Nephron (organoid): ENCODE data around the gene CFAP61.

ENCODE experiments used
- H3K27ac Mint-ChIP-seq, 3 experiments: 2 replicates each; pipeline ENCODE4 v1.8.0; 2020; ENCODE audit warnings: mixed read lengths in 3 of 3, mild to moderate bottlenecking in 2 of 3, moderate library complexity in 1 of 3
- H3K27me3 Mint-ChIP-seq: 2 replicates; pipeline ENCODE4 v1.8.0; 2021; ENCODE audit warnings: low read depth, mild to moderate bottlenecking, moderate library complexity, mixed read lengths
- H3K36me3 Mint-ChIP-seq: 2 replicates; pipeline ENCODE4 v1.8.0; 2020; ENCODE audit warnings: low read depth, mixed read lengths
- H3K4me1 Mint-ChIP-seq: 2 replicates; pipeline ENCODE4 v1.8.0; 2020; ENCODE audit warnings: mixed read lengths
- H3K4me3 Mint-ChIP-seq, 3 experiments: 2 replicates each; pipeline ENCODE4 v1.8.0; 2020; ENCODE audit warnings: mild to moderate bottlenecking in 3 of 3, mixed read lengths in 3 of 3, moderate library complexity in 2 of 3
- H3K9me3 Mint-ChIP-seq: 2 replicates; pipeline ENCODE4 v1.8.0; 2020; ENCODE audit warnings: mixed read lengths
- TF ChIP-seq, protein P1 (sequence below), 3 experiments: fragments of 200-600 bp; sonication (generic); IDR thresholded peaks; one replicate each; pipeline ENCODE4 v1.5.0; 2021; ENCODE audit warnings: antibody characterized with exemption in 3 of 3; ENCODE audit not compliant: unreplicated experiment in 3 of 3

Gene CFAP61

DNA sequence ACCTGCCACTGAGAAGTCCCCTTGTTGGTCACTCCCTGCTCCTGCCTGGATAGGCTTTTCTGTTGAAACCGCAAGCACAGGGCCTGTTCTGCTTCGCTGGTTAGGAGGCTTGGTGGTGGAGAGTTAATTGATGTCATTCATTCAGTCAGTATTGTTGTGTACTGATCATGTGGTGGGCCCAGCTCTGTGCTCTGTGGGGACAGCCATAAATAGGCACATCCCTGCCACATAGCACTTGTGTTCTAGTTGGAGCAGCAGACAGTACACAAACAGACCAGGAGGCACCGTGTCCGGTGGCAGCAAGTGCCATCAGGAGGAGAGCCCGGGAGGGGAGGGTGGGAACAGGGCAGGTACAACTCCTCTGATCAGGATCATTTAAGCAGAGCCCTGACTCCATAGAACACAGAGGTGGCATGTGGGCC is 160.4 kb downstream of the CFAP61 start:
- Mint-ChIP-seq H3K4me1 (peaks cover 12% of the 10 kb centered on the region), H3K9me3 (no peaks in the 10 kb centered on the region), H3K27ac (no peak overlapping the region), H3K27me3 (peaks cover 19% of the 10 kb centered on the region), H3K36me3 (no peaks in the 10 kb centered on the region), H3K4me3 (no peak overlapping the region)
- TF ChIP-seq, protein P1, sequence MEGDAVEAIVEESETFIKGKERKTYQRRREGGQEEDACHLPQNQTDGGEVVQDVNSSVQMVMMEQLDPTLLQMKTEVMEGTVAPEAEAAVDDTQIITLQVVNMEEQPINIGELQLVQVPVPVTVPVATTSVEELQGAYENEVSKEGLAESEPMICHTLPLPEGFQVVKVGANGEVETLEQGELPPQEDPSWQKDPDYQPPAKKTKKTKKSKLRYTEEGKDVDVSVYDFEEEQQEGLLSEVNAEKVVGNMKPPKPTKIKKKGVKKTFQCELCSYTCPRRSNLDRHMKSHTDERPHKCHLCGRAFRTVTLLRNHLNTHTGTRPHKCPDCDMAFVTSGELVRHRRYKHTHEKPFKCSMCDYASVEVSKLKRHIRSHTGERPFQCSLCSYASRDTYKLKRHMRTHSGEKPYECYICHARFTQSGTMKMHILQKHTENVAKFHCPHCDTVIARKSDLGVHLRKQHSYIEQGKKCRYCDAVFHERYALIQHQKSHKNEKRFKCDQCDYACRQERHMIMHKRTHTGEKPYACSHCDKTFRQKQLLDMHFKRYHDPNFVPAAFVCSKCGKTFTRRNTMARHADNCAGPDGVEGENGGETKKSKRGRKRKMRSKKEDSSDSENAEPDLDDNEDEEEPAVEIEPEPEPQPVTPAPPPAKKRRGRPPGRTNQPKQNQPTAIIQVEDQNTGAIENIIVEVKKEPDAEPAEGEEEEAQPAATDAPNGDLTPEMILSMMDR (IDR thresholded peaks at IDR 0.05; ENCODE audit: unreplicated experiment in 3 of 3) = no peak

DNA sequence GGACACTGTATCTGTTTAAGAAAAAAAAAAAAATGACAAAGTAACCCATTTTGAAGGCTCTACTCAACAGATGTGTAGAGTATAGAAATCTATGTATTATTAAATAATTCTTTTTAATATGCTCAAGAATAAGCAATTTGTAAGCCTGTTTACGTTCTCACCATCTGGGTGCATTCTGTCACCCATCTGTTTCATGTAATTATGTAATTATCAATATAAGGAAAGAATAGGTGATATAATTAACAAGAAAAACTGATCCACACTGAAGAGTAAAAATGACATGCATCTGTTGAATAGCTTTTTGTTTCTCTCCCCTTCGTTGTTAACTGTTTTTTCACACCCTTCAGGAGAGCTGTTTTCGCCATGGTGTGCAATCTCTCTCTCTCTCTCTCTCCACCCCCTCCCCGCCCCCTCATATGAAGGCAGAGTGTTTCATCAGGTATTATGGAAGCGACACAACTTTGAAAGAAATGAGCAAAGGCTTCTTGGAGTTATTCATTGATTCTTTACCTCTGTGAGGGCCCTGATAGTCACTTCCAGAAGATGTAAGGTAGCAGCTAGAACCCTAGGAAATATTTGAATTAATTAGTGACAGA is 161.3 kb downstream of the CFAP61 start:
- Mint-ChIP-seq H3K4me3 (no peak overlapping the region), H3K4me1 (peaks cover 12% of the 10 kb centered on the region), H3K27me3 (peaks cover 15% of the 10 kb centered on the region), H3K9me3 (peaks cover 3% of the 10 kb centered on the region), H3K27ac (peak overlapping the region in 1 of 3 experiments; percentile 38), H3K36me3 (no peaks in the 10 kb centered on the region)
- TF ChIP-seq, protein P1 (IDR thresholded peaks at IDR 0.05; ENCODE audit: unreplicated experiment in 3 of 3) = no peak

GRCh38 chr20:20214757-20215275 is 162.5 kb downstream of the CFAP61 start:
- Mint-ChIP-seq H3K9me3 (peaks cover 8% of the 10 kb centered on the region), H3K27ac (no peak overlapping the region), H3K36me3 (no peaks in the 10 kb centered on the region), H3K27me3 (peaks cover 15% of the 10 kb centered on the region), H3K4me3 (no peak overlapping the region), H3K4me1 (peaks cover 12% of the 10 kb centered on the region)
- TF ChIP-seq, protein P1 (IDR thresholded peaks at IDR 0.05; ENCODE audit: unreplicated experiment in 3 of 3) = no peak

DNA sequence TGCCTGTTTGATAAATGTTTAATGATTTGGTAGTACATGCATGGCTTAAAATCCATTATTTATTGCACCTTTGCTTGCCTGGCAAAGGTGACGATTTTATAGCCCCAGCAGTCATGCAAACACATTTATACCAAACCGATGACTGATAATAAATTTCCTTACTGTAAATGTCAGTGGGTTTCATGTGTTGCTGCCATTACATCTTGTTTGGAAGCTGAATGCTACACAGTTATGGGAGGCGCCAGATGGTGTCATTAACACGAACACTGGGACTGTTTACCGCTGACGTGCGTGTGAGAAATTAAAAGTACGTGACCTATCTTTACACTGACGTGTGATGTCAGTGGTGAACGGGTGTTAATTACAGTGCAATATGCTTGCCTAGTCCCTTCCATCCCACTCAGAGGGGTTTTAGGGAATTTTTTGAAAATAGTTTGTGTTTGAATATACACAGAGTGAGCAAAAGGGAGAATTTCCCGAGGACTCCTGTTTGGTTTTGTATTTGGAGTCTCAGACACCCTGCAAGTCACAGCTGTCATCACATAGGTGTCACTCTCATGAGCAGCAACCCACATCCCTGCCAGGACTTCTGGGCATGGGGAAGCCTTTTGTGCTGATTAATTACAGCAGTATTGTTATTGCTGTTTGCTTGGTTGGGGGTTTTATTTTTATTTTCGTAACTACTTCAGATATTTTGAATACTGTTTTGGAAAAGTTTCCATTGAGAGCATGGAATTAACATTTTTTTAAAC is 163.8 kb downstream of the CFAP61 start:
- TF ChIP-seq, protein P1 (IDR thresholded peaks at IDR 0.05; ENCODE audit: unreplicated experiment in 3 of 3) = no peak
- no peaks in the 10 kb centered on the region for H3K36me3 Mint-ChIP-seq
- peaks cover 15% of the 10 kb centered on the region for H3K27me3 Mint-ChIP-seq
- no peak overlapping the region for H3K27ac Mint-ChIP-seq
- no peak overlapping the region for H3K4me3 Mint-ChIP-seq
- H3K9me3 Mint-ChIP-seq = peaks cover 8% of the 10 kb centered on the region
- peaks cover 10% of the 10 kb centered on the region for H3K4me1 Mint-ChIP-seq

GRCh38 chr20:20216941-20217340 is 164.6 kb downstream of the CFAP61 start:
- Mint-ChIP-seq H3K36me3 (no peaks in the 10 kb centered on the region), H3K4me3 (no peak overlapping the region), H3K4me1 (peaks cover 7% of the 10 kb centered on the region), H3K9me3 (peaks cover 8% of the 10 kb centered on the region), H3K27ac (no peak overlapping the region), H3K27me3 (peaks cover 13% of the 10 kb centered on the region)
- TF ChIP-seq, protein P1 (IDR thresholded peaks at IDR 0.05; ENCODE audit: unreplicated experiment in 3 of 3) = no peak
